Nephron (organoid): ENCODE results near the gene PCDH9.

Experiments used
- H3K27ac Mint-ChIP-seq, 3 experiments: 2 replicates each; pipeline ENCODE4 v1.8.0; 2020; ENCODE audit warnings: mixed read lengths in 3 of 3, mild to moderate bottlenecking in 2 of 3, moderate library complexity in 1 of 3
- H3K27me3 Mint-ChIP-seq: 2 replicates; pipeline ENCODE4 v1.8.0; 2021; ENCODE audit warnings: low read depth, mild to moderate bottlenecking, moderate library complexity, mixed read lengths
- H3K36me3 Mint-ChIP-seq: 2 replicates; pipeline ENCODE4 v1.8.0; 2020; ENCODE audit warnings: low read depth, mixed read lengths
- H3K4me1 Mint-ChIP-seq: 2 replicates; pipeline ENCODE4 v1.8.0; 2020; ENCODE audit warnings: mixed read lengths
- H3K4me3 Mint-ChIP-seq, 3 experiments: 2 replicates each; pipeline ENCODE4 v1.8.0; 2020; ENCODE audit warnings: mild to moderate bottlenecking in 3 of 3, mixed read lengths in 3 of 3, moderate library complexity in 2 of 3
- H3K9me3 Mint-ChIP-seq: 2 replicates; pipeline ENCODE4 v1.8.0; 2020; ENCODE audit warnings: mixed read lengths
- CTCF ChIP-seq, 3 experiments: fragments of 200-600 bp; sonication (generic); IDR thresholded peaks; one replicate each; pipeline ENCODE4 v1.5.0; 2021; ENCODE audit warnings: antibody characterized with exemption in 3 of 3; ENCODE audit not compliant: unreplicated experiment in 3 of 3

The PCDH9 gene

DNA sequence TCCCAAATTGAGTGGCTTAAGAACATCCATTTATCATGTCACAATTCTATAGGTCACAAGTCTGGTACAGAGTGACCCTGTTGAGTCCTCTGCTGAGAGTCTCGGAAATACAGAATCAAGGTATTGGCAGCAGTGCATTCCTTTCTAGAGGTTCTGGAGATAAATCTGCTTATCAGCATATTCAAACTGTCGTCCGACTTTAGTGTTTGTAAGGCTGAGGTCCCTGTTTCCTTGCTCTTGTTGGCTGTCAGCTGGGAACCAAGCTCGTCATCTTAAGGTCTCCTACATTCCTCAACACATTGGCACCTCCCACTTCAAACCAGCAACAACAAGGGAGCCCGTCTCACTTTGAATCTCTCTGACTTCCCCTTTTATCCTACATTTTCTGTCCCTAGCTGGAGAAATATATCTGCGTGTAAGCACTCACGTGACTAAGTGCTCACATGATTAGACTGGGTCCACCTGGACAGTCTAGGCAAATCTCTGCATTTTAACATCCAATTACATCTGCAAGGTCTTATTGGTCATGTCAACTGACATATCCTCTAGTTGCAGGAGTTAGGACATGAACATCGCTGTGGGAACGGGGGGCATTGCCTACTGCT, 886.8 kb downstream of the PCDH9 start:
- TF ChIP-seq CTCF (IDR thresholded peaks at IDR 0.05; ENCODE audit: unreplicated experiment in 3 of 3) = no peak
- Mint-ChIP-seq H3K4me3 (no peak overlapping the region), H3K36me3 (no peaks in the 10 kb centered on the region), H3K9me3 (no peaks in the 10 kb centered on the region), H3K27me3 (no peaks in the 10 kb centered on the region), H3K4me1 (peaks cover 47% of the 10 kb centered on the region), H3K27ac (peak overlapping the region; percentile 37 to 85 (median 77))

DNA sequence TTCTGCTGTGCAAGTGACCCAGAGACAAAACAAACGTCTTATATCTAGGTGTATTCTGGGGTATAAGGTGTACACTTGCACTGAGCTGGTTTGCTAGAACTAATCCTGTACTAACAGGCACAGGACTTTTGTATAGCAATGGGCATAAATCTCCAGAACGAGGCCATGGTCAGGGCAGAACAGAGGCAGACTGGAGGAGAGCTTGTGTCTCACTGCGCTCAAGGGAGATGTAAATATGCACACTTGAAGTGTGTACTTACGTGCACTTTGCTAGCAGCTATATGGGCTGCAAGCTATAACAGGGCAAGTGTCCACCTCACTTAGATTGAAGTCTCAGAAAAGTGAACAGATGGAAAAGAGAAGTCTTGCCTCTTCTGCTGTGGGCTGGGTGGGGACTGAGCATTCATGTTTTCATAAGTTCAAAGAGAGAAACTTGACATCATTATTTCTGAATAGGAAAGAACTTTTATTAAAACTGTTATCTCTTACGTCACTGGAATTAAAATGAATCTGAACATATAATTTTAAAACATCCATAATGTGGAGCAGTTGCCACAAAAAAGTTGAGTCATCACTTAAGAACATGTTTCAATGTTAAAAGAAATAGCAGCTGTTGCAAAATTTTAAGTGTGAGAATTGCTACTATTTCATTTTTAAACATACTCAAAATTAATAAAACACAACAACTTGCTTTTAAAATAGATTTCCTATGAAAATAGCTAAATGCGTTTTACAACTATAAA, 888.3 kb downstream of the PCDH9 start:
- Mint-ChIP-seq H3K9me3 (no peaks in the 10 kb centered on the region), H3K27ac (peak overlapping the region; percentile 60 to 74 (median 66)), H3K27me3 (no peaks in the 10 kb centered on the region), H3K36me3 (no peaks in the 10 kb centered on the region), H3K4me1 (peaks cover 43% of the 10 kb centered on the region), H3K4me3 (no peak overlapping the region)
- no peak for TF ChIP-seq CTCF (IDR thresholded peaks at IDR 0.05; ENCODE audit: unreplicated experiment in 3 of 3)

DNA sequence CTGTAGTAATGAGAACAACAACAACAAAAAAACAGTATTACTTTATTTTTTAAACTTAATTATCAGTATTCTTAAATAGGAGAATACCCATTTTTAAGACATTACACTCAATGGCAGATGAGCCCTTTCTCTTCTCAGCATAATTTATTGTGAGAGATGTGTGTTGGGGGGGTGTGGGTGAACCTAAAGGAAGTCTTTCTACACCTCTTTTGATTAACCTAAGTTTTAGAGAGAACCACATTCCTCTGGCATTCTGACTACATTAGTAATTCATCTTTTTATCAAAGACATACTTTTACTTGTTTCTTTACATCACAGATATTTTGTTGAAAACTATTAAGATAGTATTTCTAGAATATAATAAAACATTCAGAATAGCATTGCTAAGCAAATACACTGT, 890.9 kb downstream of the PCDH9 start:
- no peak overlapping the region for H3K4me3 Mint-ChIP-seq
- H3K4me1 Mint-ChIP-seq = peaks cover 29% of the 10 kb centered on the region
- H3K27ac Mint-ChIP-seq = peak overlapping the region in 2 of 3 experiments; percentile 37 to 66
- H3K27me3 Mint-ChIP-seq = no peaks in the 10 kb centered on the region
- H3K9me3 Mint-ChIP-seq = no peaks in the 10 kb centered on the region
- no peak for TF ChIP-seq CTCF (IDR thresholded peaks at IDR 0.05; ENCODE audit: unreplicated experiment in 3 of 3)
- no peaks in the 10 kb centered on the region for H3K36me3 Mint-ChIP-seq

DNA sequence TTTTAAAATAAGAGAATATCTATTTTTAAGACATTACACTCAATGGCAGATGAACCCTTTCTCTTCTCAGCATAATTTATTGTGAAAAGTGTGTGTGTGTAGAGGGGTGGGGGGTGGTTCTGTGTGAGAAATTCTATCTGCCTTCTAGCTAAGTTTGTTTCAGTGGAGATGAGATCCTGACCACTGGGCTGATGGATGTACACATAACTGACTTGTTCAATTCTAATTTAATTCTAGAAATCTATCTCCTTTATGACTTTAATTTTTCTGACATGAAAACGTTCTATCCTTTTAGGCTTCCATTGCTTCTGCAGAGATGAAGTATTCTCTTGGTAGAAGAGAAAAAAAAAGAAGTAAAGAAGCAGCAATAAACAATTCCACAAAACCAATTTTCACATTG, 891.6 kb downstream of the PCDH9 start:
- Mint-ChIP-seq H3K9me3 (no peaks in the 10 kb centered on the region), H3K36me3 (no peaks in the 10 kb centered on the region), H3K27ac (peak overlapping the region; percentile 37 to 66 (median 40)), H3K4me1 (peaks cover 26% of the 10 kb centered on the region), H3K4me3 (no peak overlapping the region), H3K27me3 (no peaks in the 10 kb centered on the region)
- no peak for TF ChIP-seq CTCF (IDR thresholded peaks at IDR 0.05; ENCODE audit: unreplicated experiment in 3 of 3)

DNA sequence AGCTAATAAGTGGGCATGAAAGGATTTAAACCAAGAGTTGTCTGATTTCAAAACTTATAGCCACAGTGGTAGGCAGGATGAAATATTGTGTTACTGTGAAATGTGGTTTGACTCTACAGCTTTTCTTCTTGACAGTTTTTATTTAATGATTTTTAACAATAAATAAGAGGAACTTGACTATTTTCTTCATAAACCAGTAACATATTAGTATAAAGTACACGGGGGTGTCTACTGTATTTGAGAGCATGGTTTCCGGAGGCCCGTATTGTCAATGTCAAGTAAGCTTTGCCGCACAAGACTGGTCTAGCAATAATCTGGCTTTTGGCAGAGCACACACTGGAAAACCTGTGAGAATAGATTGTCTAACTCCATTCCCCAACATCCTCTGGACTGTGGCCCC, 894.5 kb downstream of the PCDH9 start:
- H3K27me3 Mint-ChIP-seq = no peaks in the 10 kb centered on the region
- no peaks in the 10 kb centered on the region for H3K36me3 Mint-ChIP-seq
- no peak for TF ChIP-seq CTCF (IDR thresholded peaks at IDR 0.05; ENCODE audit: unreplicated experiment in 3 of 3)
- peaks cover 13% of the 10 kb centered on the region for H3K4me1 Mint-ChIP-seq
- H3K27ac Mint-ChIP-seq = no peak overlapping the region
- H3K9me3 Mint-ChIP-seq = no peaks in the 10 kb centered on the region
- H3K4me3 Mint-ChIP-seq = no peak overlapping the region
